A673 (cell line): Measurements from ENCODE around the gene NEDD4L. TPM values are rescaled to one million over a fixed set of nuclear protein-coding genes. Genes with fewer than 3 reads are reported as not detected.

Source experiments
- BruUV-seq: library from RNA; stranded (reverse); fragments of 400-500 nt; replicated peaks from 2 replicates; lab custom pipeline; 2021; lab: Mats Ljungman, UMichigan
- CTCF ChIA-PET: fragments of 300-600 bp; sonication (Branson Sonifier 250); formaldehyde crosslinking; loops from one replicate; lab custom pipeline; 2022; ENCODE audit warnings: antibody characterized with exemption; lab: Charles Lee
- POLR2A ChIA-PET: fragments of 300-600 bp; sonication (Branson Sonifier 250); formaldehyde crosslinking; loops from one replicate; lab custom pipeline; 2022; ENCODE audit warnings: antibody characterized with exemption; ENCODE audit not compliant: low non-redundant PET; lab: Charles Lee
- DNase-seq: peaks from one replicate; pipeline ENCODE4 v3.0.0-alpha.2; 2015; ENCODE audit warnings: low spot score
- H3K27ac ChIP-seq: fragments of 200-600 bp; sonication (generic); 2 replicates; pipeline ENCODE4 v1.5.1; 2016; ENCODE audit warnings: mixed run types, low read depth, mild to moderate bottlenecking, mixed read lengths, antibody characterized with exemption, low read length; ENCODE audit not compliant: poor library complexity, severe bottlenecking
- H3K27me3 ChIP-seq: fragments of 200-600 bp; sonication (generic); replicated peaks from 2 replicates; pipeline ENCODE4 v1.6.1; 2017; ENCODE audit warnings: mixed run types, low read depth, mild to moderate bottlenecking, mixed read lengths, antibody characterized with exemption, low read length; ENCODE audit not compliant: insufficient read depth, poor library complexity
- H3K36me3 ChIP-seq: fragments of 200-600 bp; sonication (generic); 2 replicates; pipeline ENCODE4 v1.6.1; 2016; ENCODE audit warnings: mixed run types, mild to moderate bottlenecking, mixed read lengths, antibody characterized with exemption, low read length; ENCODE audit not compliant: insufficient read depth, poor library complexity, severe bottlenecking
- H3K4me1 ChIP-seq: fragments of 200-600 bp; sonication (generic); 2 replicates; pipeline ENCODE4 v1.6.1; 2017; ENCODE audit warnings: mixed run types, mild to moderate bottlenecking, mixed read lengths, antibody characterized with exemption, low read length; ENCODE audit not compliant: insufficient read depth, poor library complexity, severe bottlenecking
- H3K4me3 ChIP-seq: fragments of 200-600 bp; sonication (generic); 2 replicates; pipeline ENCODE4 v1.5.1; 2016; ENCODE audit warnings: low read depth, mixed run types, mild to moderate bottlenecking, mixed read lengths, low read length; ENCODE audit not compliant: poor library complexity, severe bottlenecking
- H3K9me3 ChIP-seq: fragments of 200-600 bp; sonication (generic); 2 replicates; pipeline ENCODE4 v1.6.1; 2016; ENCODE audit warnings: mixed run types, low read depth, mild to moderate bottlenecking, mixed read lengths, antibody characterized with exemption, low read length; ENCODE audit not compliant: poor library complexity, severe bottlenecking
- CTCF ChIP-seq: fragments of 300-800, 200-600 bp; sonication (generic); conservative IDR thresholded peaks from 2 replicates; pipeline ENCODE4 v1.5.1; 2017; ENCODE audit warnings: low read depth, mild to moderate bottlenecking, antibody characterized with exemption, low read length, moderate library complexity, mixed read lengths
- EZH2 ChIP-seq: fragments of 200-600 bp; sonication (generic); IDR thresholded peaks from 2 replicates; pipeline ENCODE4 v1.6.1; 2017; ENCODE audit warnings: borderline replicate concordance, low read depth, mild to moderate bottlenecking, mixed read lengths, antibody characterized with exemption, low read length; ENCODE audit not compliant: poor library complexity, severe bottlenecking
- intact Hi-C: fragments of 100-400 bp; cut with micrococcal nuclease; formaldehyde crosslinking; loops from one replicate; pipeline ENCODE4 v1.10.0; 2022; ENCODE audit not compliant: unreplicated experiment
- total RNA-seq: library from RNA; stranded (reverse); gene quantifications from 2 replicates; pipeline ENCODE4 v1.2.3, GENCODE V29; 2021

Gene NEDD4L
- total RNA-seq, 1 experiment from 2014 or later = 15.3 TPM

- ChIA-PET CTCF (no interaction called here), POLR2A (no interaction called here)
- H3K4me3 ChIP-seq = no peak overlapping the region
- intact Hi-C loops = no loop called here
- no TSS peak for BruUV-seq
- TF ChIP-seq EZH2 (no peak), CTCF (no peak)
- no peak overlapping the region for H3K27ac ChIP-seq
- H3K27me3 ChIP-seq = peaks cover 10% of the 10 kb centered on the region
- H3K36me3 ChIP-seq = no peaks in the 10 kb centered on the region
- H3K4me1 ChIP-seq = no peaks in the 10 kb centered on the region
- DNase-seq = no peak
- no peaks in the 10 kb centered on the region for H3K9me3 ChIP-seq
Measured at GRCh38 chr18:58025205-58025604, 18.8 kb upstream of the NEDD4L start.

DNA sequence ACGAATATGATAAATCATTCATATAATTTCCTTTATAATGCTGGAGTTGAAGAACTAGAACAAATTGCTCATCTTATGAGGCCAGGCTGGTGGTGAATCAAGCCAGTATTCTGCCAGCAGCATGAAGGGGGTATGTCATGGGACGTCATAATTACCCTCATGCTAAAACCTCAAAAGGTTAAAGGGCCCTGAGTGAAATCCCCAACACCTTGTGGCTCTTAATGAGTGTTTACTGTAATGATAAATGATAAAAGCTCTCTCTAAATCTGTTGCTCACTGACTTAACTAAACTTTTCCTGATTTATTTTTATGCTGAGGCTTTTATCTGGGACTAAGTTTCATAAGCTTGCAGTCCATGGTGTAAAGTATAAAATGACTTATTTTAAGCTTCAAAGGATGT, 18.3 kb upstream of the NEDD4L start:
- ChIA-PET POLR2A (no interaction called here), CTCF (no interaction called here)
- no peak for DNase-seq
- H3K27ac ChIP-seq = no peak overlapping the region
- no TSS peak for BruUV-seq
- H3K36me3 ChIP-seq = no peaks in the 10 kb centered on the region
- peaks cover 10% of the 10 kb centered on the region for H3K27me3 ChIP-seq
- H3K4me3 ChIP-seq = no peak overlapping the region
- no peaks in the 10 kb centered on the region for H3K4me1 ChIP-seq
- no peak for TF ChIP-seq EZH2
- TF ChIP-seq CTCF = no peak
- intact Hi-C loops = no loop called here
- no peaks in the 10 kb centered on the region for H3K9me3 ChIP-seq

GRCh38 chr18:58026395-58026794, 17.6 kb upstream of the NEDD4L start:
- Histone ChIP-seq H3K36me3 (no peaks in the 10 kb centered on the region), H3K4me3 (no peak overlapping the region), H3K27me3 (peaks cover 10% of the 10 kb centered on the region), H3K27ac (no peak overlapping the region), H3K9me3 (no peaks in the 10 kb centered on the region), H3K4me1 (no peaks in the 10 kb centered on the region)
- TF ChIP-seq CTCF = no peak
- TF ChIP-seq EZH2 = no peak
- ChIA-PET POLR2A (no interaction called here), CTCF (no interaction called here)
- no peak for DNase-seq
- intact Hi-C loops = no loop called here
- no TSS peak for BruUV-seq
